Endothelial cell of umbilical vein (primary cell): ENCODE measurements around the gene THSD7A. TPM values are rescaled to one million over a fixed set of nuclear protein-coding genes. Genes with fewer than 3 reads are reported as not detected.

Experiments used
- BruUV-seq: library from RNA; stranded (reverse); fragments of 400-500 nt; replicated peaks from 2 replicates; lab custom pipeline; 2021; lab: Mats Ljungman, UMichigan
- CTCF ChIA-PET: fragments of 300-600, 350-600 bp; sonication (Branson Sonifier 250); formaldehyde crosslinking; loops from one replicate; lab custom pipeline; 2021; ENCODE audit warnings: antibody characterized with exemption, inconsistent platforms; lab: Charles Lee
- POLR2A ChIA-PET: fragments of 300-600, 350-600 bp; sonication (Branson Sonifier 250); formaldehyde crosslinking; loops from one replicate; lab custom pipeline; 2021; ENCODE audit warnings: antibody characterized with exemption, inconsistent platforms; lab: Charles Lee
- DNase-seq: peaks from one replicate; pipeline ENCODE4 v3.0.0-alpha.2; 2011; ENCODE audit warnings: low read depth, low spot score
- FAIRE-seq: peaks from 2 replicates; lab custom pipeline; 2011; peaks lifted over from hg19 to GRCh38; lab: Jason Lieb, UNC
- H2AFZ ChIP-seq: 2 replicates; pipeline ENCODE4 v1.6.0; 2012; ENCODE audit warnings: low read depth, low read length, control low read depth, inconsistent platforms
- H3K27ac ChIP-seq: 2 replicates; pipeline ENCODE4 v1.5.1; 2011; ENCODE audit warnings: low read depth, mild to moderate bottlenecking, control low read depth, low read length, moderate library complexity; ENCODE audit not compliant: insufficient read depth
- H3K27me3 ChIP-seq, 2 experiments: 2 replicates each; pipeline versions ENCODE4 v1.6.0 to v1.6.1; 2011; ENCODE audit warnings: low read length in 2 of 2, mixed read lengths in 1 of 2; ENCODE audit not compliant: control insufficient read depth in 2 of 2, insufficient read depth in 2 of 2
- H3K36me3 ChIP-seq, 2 experiments: 2 replicates in 1 of 2; 3 replicates in 1 of 2; pipeline ENCODE4 v1.5.1; 2011; ENCODE audit warnings: low read length in 2 of 2, mild to moderate bottlenecking in 1 of 2, moderate library complexity in 1 of 2; ENCODE audit not compliant: control insufficient read depth in 2 of 2, insufficient read depth in 2 of 2; ENCODE audit errors: extremely low read depth in 1 of 2
- H3K4me1 ChIP-seq: 3 replicates; pipeline ENCODE4 v1.5.1; 2011; ENCODE audit warnings: mild to moderate bottlenecking, low read length; ENCODE audit not compliant: control insufficient read depth, insufficient read depth; ENCODE audit errors: extremely low read depth
- H3K4me2 ChIP-seq: 2 replicates; pipeline ENCODE4 v1.6.1; 2011; ENCODE audit warnings: low read length, control low read depth, mixed read lengths; ENCODE audit not compliant: insufficient read depth
- H3K4me3 ChIP-seq, 3 experiments: fragments of 200-600 bp in 1 of 3; sonication (generic), shearing (Covaris generic) in 1 of 3; replicated peaks in 1 of 3; 2 replicates each; pipeline ENCODE4 v1.5.1; 2011 to 2016; ENCODE audit warnings: control low read depth in 3 of 3, low read length in 3 of 3, mild to moderate bottlenecking in 2 of 3, inconsistent platforms in 1 of 3, low read depth in 1 of 3, moderate library complexity in 1 of 3; ENCODE audit not compliant: insufficient read depth in 1 of 3
- H3K79me2 ChIP-seq: 2 replicates; pipeline ENCODE4 v1.6.0; 2012; ENCODE audit warnings: low read length, inconsistent platforms; ENCODE audit not compliant: control insufficient read depth, insufficient read depth
- H3K9ac ChIP-seq: replicated peaks from 2 replicates; pipeline ENCODE3; 2011; ENCODE audit warnings: low read length, control low read depth; ENCODE audit not compliant: insufficient read depth; ENCODE audit errors: extremely low read depth
- H3K9me1 ChIP-seq: replicated peaks from 3 replicates; pipeline ENCODE4 v1.6.0; 2011; ENCODE audit warnings: mild to moderate bottlenecking, low read length; ENCODE audit not compliant: control insufficient read depth, insufficient read depth; ENCODE audit errors: extremely low read depth
- H3K9me3 ChIP-seq: replicated peaks from 2 replicates; pipeline ENCODE4 v1.5.1; 2012; ENCODE audit warnings: low read length, inconsistent platforms; ENCODE audit not compliant: control insufficient read depth, insufficient read depth
- H4K20me1 ChIP-seq: replicated peaks from 2 replicates; pipeline ENCODE3; 2011; ENCODE audit warnings: mild to moderate bottlenecking, low read length; ENCODE audit not compliant: control insufficient read depth, insufficient read depth; ENCODE audit errors: extremely low read depth
- CTCF ChIP-seq, 2 donors: IDR thresholded peaks; 1 replicate in 1 of 2; 2 replicates in 1 of 2; pipeline ENCODE4 v1.5.1; 2011; ENCODE audit warnings: low read length in 2 of 2, mild to moderate bottlenecking in 2 of 2, moderate library complexity in 2 of 2, control low read depth in 1 of 2, inconsistent platforms in 1 of 2, low read depth in 1 of 2; ENCODE audit not compliant: insufficient read depth in 1 of 2; ENCODE audit errors: extremely low read depth in 1 of 2
- EZH2 ChIP-seq: IDR thresholded peaks from 2 replicates; pipeline ENCODE4 v1.6.1; 2012; ENCODE audit warnings: borderline replicate concordance, low read depth, mild to moderate bottlenecking, moderate library complexity, low read length, inconsistent platforms; ENCODE audit not compliant: severe bottlenecking
- FOS ChIP-seq: IDR thresholded peaks from 2 replicates; pipeline ENCODE4 v1.6.1; 2011; ENCODE audit warnings: mild to moderate bottlenecking, low read length, moderate library complexity, borderline replicate concordance; ENCODE audit not compliant: insufficient read depth
- GATA2 ChIP-seq: IDR thresholded peaks from 2 replicates; pipeline ENCODE4 v1.7.0; 2011; ENCODE audit warnings: low read depth, mild to moderate bottlenecking, moderate library complexity, mixed read lengths, low read length; ENCODE audit not compliant: insufficient read length, insufficient read depth
- JUN ChIP-seq: IDR thresholded peaks from 2 replicates; pipeline ENCODE4 v1.6.1; 2011; ENCODE audit warnings: borderline replicate concordance, low read depth; ENCODE audit not compliant: insufficient read length, insufficient read depth
- MAX ChIP-seq: IDR thresholded peaks from 2 replicates; pipeline ENCODE4 v1.6.1; 2011; ENCODE audit not compliant: insufficient read depth, insufficient read length
- MYC ChIP-seq: IDR thresholded peaks from one replicate; pipeline ENCODE4 v1.6.1; 2011; ENCODE audit warnings: mild to moderate bottlenecking, low read depth, low read length
- POLR2A ChIP-seq: IDR thresholded peaks from 2 replicates; pipeline ENCODE4 v1.6.1; 2012; ENCODE audit warnings: low read depth, mild to moderate bottlenecking, control low read depth, low read length
- POLR2AphosphoS5 ChIP-seq: IDR thresholded peaks from 2 replicates; pipeline ENCODE4 v1.6.1; 2012; ENCODE audit warnings: low read depth, mild to moderate bottlenecking, control low read depth, low read length, moderate library complexity; ENCODE audit not compliant: insufficient read depth
- dilution Hi-C: fragments of 300-500 bp; cut with MboI; formaldehyde crosslinking; loops from one replicate; pipeline ENCODE4 v1.15.0; 2019; ENCODE audit warnings: low sequenced_read_pairs; ENCODE audit not compliant: extremely low pct_ligation_motif_present
- intact Hi-C: fragments of 100-400 bp; cut with micrococcal nuclease; formaldehyde crosslinking; loops from one replicate; pipeline ENCODE4 v1.10.0; 2022
- polyA plus RNA-seq, 4 experiments: library from polyadenylated mRNA; depleted of rRNA in 3 of 4; stranded (reverse) in 3 of 4; unstranded in 1 of 4; fragments of >200 nt; gene quantifications; 2 replicates each; pipeline versions ENCODE4 v1.2.1 to v1.2.3, GENCODE V29; 2011 to 2012; ENCODE audit warnings: missing spikeins in 1 of 4
- total RNA-seq: library from RNA; stranded (reverse); gene quantifications from 2 replicates; pipeline ENCODE4 v1.2.3, GENCODE V29; 2021

The THSD7A gene
- total and polyA plus RNA-seq, 2 donors (not counting 3 experiments of a cell fraction or from before 2014, with no cell fraction given) = 3.3 to 12.7 TPM

- no peak overlapping the region for H3K4me2 ChIP-seq
- ChIA-PET CTCF (interaction anchor here (1.4 kb wide), 2 partner anchors 10 to 17 kb away, joined by 3 to 5 read pairs; no protein-coding TSS in a partner anchor), POLR2A (no interaction called here)
- H3K27ac ChIP-seq = no peak overlapping the region
- no peaks in the 10 kb centered on the region for H3K79me2 ChIP-seq
- FAIRE-seq = no peak
- no peaks in the 10 kb centered on the region for H4K20me1 ChIP-seq
- dilution Hi-C loops = no loop called here
- no peak for DNase-seq
- no peaks in the 10 kb centered on the region for H3K4me1 ChIP-seq
- no peaks in the 10 kb centered on the region for H3K9me3 ChIP-seq
- intact Hi-C loops = no loop called here
- no peak for TF ChIP-seq MAX
- no peak for TF ChIP-seq MYC
- TF ChIP-seq GATA2 = no peak
- no peak for TF ChIP-seq POLR2AphosphoS5
- no peaks in the 10 kb centered on the region for H3K36me3 ChIP-seq
- H2AFZ ChIP-seq = no peak overlapping the region
- H3K27me3 ChIP-seq = no peaks in the 10 kb centered on the region
- no peaks in the 10 kb centered on the region for H3K9me1 ChIP-seq
- no peak overlapping the region for H3K9ac ChIP-seq
- H3K4me3 ChIP-seq = no peak overlapping the region
- BruUV-seq = no TSS peak
Measured at GRCh38 chr7:11875635-11876034, 43.6 kb upstream of the THSD7A start.

GRCh38 chr7:11865671-11866070 is 33.7 kb upstream of the THSD7A start:
- Histone ChIP-seq H3K27ac (no peak overlapping the region), H4K20me1 (no peaks in the 10 kb centered on the region), H3K79me2 (no peaks in the 10 kb centered on the region), H3K27me3 (no peaks in the 10 kb centered on the region), H3K4me1 (no peaks in the 10 kb centered on the region), H3K9ac (no peak overlapping the region), H2AFZ (no peak overlapping the region), H3K4me3 (no peak overlapping the region), H3K36me3 (no peaks in the 10 kb centered on the region), H3K9me1 (no peaks in the 10 kb centered on the region), H3K4me2 (no peak overlapping the region), H3K9me3 (no peaks in the 10 kb centered on the region)
- CTCF ChIA-PET = no interaction called here
- POLR2A ChIA-PET = no interaction called here
- DNase-seq = no peak
- no peak for FAIRE-seq
- no peak for TF ChIP-seq POLR2A
- TF ChIP-seq CTCF (IDR thresholded peaks at IDR 0.05; ENCODE audit: extremely low read depth in 1 of 2, insufficient read depth in 1 of 2, low read depth in 1 of 2, low read length in 2 of 2) = no peak
- TF ChIP-seq GATA2 = no peak
- TF ChIP-seq POLR2AphosphoS5 = no peak
- no peak for TF ChIP-seq FOS
- no peak for TF ChIP-seq MAX
- TF ChIP-seq JUN = no peak
- TF ChIP-seq MYC = no peak
- no peak for TF ChIP-seq EZH2
- intact Hi-C loops = no loop called here
- no TSS peak for BruUV-seq
- dilution Hi-C loops = no loop called here
